Measurements from ENCODE around the gene TCEAL9. TPM values are rescaled to one million over a fixed set of nuclear protein-coding genes. Genes with fewer than 3 reads are reported as not detected.
"Not testable (repeated sequence)": the region's sequence is repeated elsewhere in the genome, so short reads cannot be mapped to it uniquely, and the experiment has no call there.

TCEAL9 gene
- 157 TPM for polyA plus RNA-seq (2013, experiment 1 of 2; ENCODE audit: insufficient read length)
- polyA plus RNA-seq (2013, experiment 2 of 2; ENCODE audit: insufficient read length), result 192 TPM

- DNase-seq, result peak; percentile 84
These were observed at the start of gene TCEAL9 for GRCh38 chrX:103356130-103356798. Gene TCEAL9, plus strand, starts transcription at chrX:103356506. Its CDS starts 1,179 bp downstream, at chrX:103357685.

GRCh38 chrX:103309860-103310554, 46.3 kb upstream of the TCEAL9 start:
- DNase-seq, result no peak

- DNase-seq, result no peak
These were observed 45.5 kb upstream of the TCEAL9 start, which contains the start of gene BEX2 for GRCh38 chrX:103310555-103311398. Gene BEX2, minus strand, starts transcription at chrX:103310990. Its CDS starts 1,014 bp downstream, at chrX:103309976.

- no peak for DNase-seq
These were observed 44.9 kb upstream of the TCEAL9 start for GRCh38 chrX:103311399-103311780.

GRCh38 chrX:103329991-103330390, 26.3 kb upstream of the TCEAL9 start, which contains the start of gene TCEAL7:
Gene TCEAL7, plus strand, starts transcription at chrX:103330239. Its CDS starts 1,165 bp downstream, at chrX:103331404.
- peak; percentile 38 for DNase-seq

- peak; percentile 26 for DNase-seq
These were observed 25.5 kb upstream of the TCEAL9 start for GRCh38 chrX:103330681-103331288.

GRCh38 chrX:103338663-103339062, 17.6 kb upstream of the TCEAL9 start:
- DNase-seq, result no peak

GRCh38 chrX:103343105-103343504, 13.2 kb upstream of the TCEAL9 start:
- DNase-seq, result peak; percentile 35

GRCh38 chrX:103344606-103345005, 11.7 kb upstream of the TCEAL9 start:
- DNase-seq, result no peak

- DNase-seq, result no peak
These were observed 8.5 kb upstream of the TCEAL9 start for GRCh38 chrX:103347682-103348397.

GRCh38 chrX:103356858-103357257, 552 bp downstream of the TCEAL9 start:
- DNase-seq, result no peak

GRCh38 chrX:103357871-103358270, 1.6 kb downstream of the TCEAL9 start:
- no peak for DNase-seq

GRCh38 chrX:103359605-103360004, 3.3 kb downstream of the TCEAL9 start:
- not testable (repeated sequence) for DNase-seq

- no peak for DNase-seq
These were observed 3.8 kb downstream of the TCEAL9 start for GRCh38 chrX:103360092-103360491.

- no peak for DNase-seq
These were observed 4.6 kb downstream of the TCEAL9 start for GRCh38 chrX:103360916-103361315.

- no peak for DNase-seq
These were observed 5.5 kb downstream of the TCEAL9 start for GRCh38 chrX:103361798-103362197.

- peak; percentile 42 for DNase-seq
These were observed 6.2 kb downstream of the TCEAL9 start for GRCh38 chrX:103362474-103362873.

GRCh38 chrX:103363046-103363445, 6.7 kb downstream of the TCEAL9 start:
- DNase-seq, result no peak

GRCh38 chrX:103367502-103367901, 11.2 kb downstream of the TCEAL9 start:
- no peak for DNase-seq

- no peak for DNase-seq
These were observed 13.2 kb downstream of the TCEAL9 start for GRCh38 chrX:103369479-103369878.

- no peak for DNase-seq
These were observed 16.6 kb downstream of the TCEAL9 start for GRCh38 chrX:103372886-103373285.

GRCh38 chrX:103373581-103373980, 17.3 kb downstream of the TCEAL9 start:
- DNase-seq, result no peak

Measured in fibroblast of skin of scalp (primary cell).